ENCODE results near the gene SLC27A6. TPM values are rescaled to one million over a fixed set of nuclear protein-coding genes. Genes with fewer than 3 reads are reported as not detected.
"Not testable (repeated sequence)": the region's sequence is repeated elsewhere in the genome, so short reads cannot be mapped to it uniquely, and the experiment has no call there.

SLC27A6 gene
- total RNA-seq, result not detected in 2 replicates

DNA sequence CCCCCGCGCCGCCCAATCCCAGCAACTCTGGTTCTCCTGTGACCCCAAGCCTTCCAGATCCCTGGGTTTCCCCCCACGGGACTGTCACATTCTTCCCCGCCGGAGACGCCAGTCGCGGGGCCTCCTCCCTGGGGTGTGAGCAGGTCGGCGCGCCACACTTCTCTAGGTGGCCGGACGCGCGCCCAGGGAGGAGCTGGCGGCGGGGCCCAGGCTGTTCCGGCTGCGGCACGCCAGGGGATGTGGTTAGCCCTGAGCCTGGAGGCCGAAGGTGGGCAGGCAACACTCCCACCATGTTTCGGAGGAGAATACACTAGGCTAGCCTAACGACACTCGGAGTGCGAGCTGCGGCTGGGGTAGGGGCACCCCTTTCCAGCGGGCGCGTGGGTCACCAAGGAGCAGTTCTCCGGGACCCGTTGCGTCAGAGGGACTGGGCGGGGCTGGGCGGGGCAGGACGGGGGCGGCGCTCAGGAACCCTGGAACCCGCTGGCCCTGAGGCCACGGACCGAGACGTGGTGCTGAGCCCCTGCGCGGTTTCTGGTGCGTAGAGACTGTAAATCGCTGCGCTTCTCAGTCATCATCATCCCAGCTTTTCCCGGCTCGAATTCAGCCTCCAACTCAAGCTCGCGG, at the start of gene SLC27A6:
Gene SLC27A6 (plus strand): TSS at position 478 of the 627 bp plus-strand sequence. CDS start 650 bp downstream, outside the sequence.
- DNase-seq (ENCODE audit: low read depth, low spot score), result no peak

DNA sequence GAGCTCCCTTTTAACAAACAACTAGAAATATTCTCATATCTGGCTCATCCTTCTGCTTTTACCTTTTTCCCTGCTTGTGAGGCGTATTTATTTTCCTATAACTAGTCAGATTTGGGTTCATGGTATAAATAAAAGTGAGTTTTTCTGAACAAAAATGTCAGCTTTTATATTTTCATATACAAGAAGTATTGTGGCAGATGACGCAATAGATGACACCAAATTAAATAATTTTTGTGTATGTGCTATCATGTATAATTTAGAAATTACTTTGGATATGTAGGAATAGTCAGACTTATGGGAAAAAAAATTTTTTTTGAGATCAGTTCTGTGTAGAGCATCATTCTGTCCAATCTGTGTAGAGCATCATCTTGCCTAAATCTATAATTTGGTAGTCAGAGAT, 45.7 kb upstream of the SLC27A6 start:
- no peak for DNase-seq (ENCODE audit: low read depth, low spot score)

GRCh38 chr5:128920345-128921215, 44.7 kb upstream of the SLC27A6 start:
- DNase-seq (ENCODE audit: low read depth, low spot score), result peak; percentile 27

- DNase-seq (ENCODE audit: low read depth, low spot score), result no peak
Observed at GRCh38 chr5:128924299-128924698, 41.0 kb upstream of the SLC27A6 start.

DNA sequence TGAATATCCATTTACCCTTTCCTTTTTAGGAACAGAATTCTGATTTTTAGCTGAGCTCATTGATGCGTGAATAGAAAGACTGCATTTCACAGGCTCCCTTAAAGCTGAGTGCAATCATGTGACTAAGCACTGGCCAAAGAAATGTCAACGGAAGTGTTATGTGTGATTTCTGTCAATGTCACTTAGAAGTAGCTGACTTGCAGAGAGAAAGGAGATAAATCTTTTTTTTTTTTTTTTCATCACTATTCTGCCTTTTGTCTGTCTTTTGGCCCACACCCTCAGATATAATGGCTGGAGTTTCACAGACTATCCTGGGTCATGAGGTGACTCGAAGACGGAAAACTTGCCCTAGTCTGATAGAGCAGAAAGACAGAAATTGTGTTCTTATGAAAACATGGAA, 39.3 kb upstream of the SLC27A6 start:
- DNase-seq (ENCODE audit: low read depth, low spot score), result no peak

- DNase-seq (ENCODE audit: low read depth, low spot score), result no peak
Observed at GRCh38 chr5:128927644-128928043, 37.6 kb upstream of the SLC27A6 start.

GRCh38 chr5:128932232-128932631, 33.1 kb upstream of the SLC27A6 start:
- not testable (repeated sequence) for DNase-seq (ENCODE audit: low read depth, low spot score)

DNA sequence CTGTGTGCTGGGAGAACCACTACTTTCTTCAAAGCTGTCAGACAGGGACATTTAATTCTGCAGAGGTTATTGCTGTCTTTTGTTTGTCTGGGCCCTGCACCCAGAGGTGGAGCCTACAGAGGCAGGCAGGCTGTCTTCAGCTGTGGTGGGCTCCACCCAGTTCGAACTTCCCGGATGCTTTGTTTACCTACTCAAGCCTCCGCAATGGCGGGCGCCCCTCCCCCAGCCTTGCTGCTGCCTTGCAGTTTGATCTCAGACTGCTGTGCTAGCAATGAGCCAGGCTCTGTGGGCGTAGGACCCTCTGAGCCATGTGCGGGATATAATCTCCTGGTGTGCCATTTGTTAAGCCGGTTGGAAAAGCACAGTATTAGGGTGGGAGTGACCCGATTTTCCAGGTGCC, 22.2 kb upstream of the SLC27A6 start:
- not testable (repeated sequence) for DNase-seq (ENCODE audit: low read depth, low spot score)

DNA sequence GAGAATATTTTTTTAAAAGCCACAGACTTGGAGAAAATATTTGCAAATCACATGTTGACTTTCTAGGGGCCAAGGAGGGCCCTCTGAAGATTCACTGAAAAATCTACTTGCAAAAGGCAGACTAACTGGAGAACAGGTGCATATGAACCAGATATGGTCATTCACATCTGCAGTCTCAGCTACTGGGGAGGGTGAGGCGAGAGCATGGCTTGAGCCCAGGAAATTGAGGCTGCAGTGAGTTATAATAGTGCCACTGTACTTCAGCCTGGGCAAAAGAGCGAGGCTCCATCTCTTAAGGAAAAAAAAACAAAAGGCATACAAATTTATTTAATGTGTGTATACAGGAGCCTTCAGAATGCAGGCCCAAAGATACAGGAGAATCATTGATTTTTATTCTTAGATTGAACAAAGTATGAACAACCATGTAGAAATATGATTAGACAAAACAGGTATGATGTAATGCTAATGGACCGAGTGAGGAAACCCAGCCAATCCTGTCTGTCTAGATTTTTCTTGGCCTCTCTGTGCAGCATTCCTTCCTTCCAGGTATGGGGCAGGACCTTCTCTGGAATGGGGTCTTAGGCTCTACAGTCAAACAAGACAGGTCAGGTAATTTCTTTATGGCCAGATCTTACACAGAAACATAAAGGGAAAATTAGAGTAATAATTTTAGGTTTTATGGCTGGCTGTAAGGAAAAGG, 15.3 kb upstream of the SLC27A6 start:
- DNase-seq (ENCODE audit: low read depth, low spot score), result no peak

DNA sequence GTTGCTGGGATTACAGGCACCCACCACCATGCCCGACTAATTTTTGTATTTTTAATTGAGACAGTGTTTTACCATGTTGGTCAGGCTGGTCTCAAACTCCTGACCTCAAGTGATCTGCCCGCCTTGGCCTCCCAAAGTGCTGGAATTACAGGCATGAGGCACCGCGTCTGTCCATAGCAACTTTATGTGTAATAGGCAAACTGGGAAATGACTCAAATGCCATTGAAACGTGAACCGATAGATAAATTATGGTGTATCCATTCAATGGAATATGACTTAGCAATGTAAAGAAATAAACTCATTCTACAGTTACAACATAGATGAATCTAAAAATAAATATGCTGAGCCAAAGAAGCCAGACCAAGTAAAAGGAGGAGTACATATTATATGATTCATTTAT, 14.0 kb upstream of the SLC27A6 start:
- DNase-seq (ENCODE audit: low read depth, low spot score), result not testable (repeated sequence)

DNA sequence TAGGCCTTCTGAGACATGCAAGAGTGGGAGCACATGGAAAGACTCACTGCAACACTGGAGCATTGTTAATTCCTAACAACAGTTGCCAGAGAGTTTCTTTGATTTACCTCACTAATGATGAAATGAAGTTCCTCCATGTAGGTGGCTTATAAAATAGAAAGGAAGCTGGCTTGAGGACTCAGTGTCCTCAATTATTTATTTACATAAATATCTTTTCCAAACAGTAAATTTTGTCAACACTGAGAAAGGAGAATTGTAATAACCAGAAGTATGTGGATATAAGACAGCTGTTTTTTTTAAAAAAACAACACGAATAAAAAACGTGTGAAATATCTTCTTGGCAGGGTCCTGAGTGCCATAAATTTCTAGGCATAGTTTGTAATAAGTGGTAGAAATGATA, 9.1 kb upstream of the SLC27A6 start:
- DNase-seq (ENCODE audit: low read depth, low spot score), result no peak

DNA sequence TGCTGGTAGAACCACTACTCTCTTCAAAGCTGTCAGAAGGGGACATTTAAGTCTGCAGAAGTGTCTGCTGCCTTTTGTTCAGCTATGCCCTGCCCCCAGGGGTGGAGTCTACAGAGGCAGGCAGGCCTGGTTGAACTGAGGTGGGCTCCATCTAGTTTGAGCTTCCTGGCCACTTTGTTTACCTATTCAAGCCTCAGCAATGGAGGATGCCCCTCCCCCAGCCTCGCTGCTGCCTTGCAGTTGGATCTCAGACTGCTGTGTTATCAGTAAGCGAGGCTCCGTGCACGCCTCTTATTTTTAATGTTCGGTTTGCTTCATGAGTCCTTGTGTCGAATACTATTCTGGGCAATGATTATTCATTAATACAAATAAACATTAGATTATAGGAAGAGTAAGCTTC, 3.1 kb upstream of the SLC27A6 start:
- no peak for DNase-seq (ENCODE audit: low read depth, low spot score)

- no peak for DNase-seq (ENCODE audit: low read depth, low spot score)
Observed at GRCh38 chr5:128965638-128966302, 482 bp downstream of the SLC27A6 start.

DNA sequence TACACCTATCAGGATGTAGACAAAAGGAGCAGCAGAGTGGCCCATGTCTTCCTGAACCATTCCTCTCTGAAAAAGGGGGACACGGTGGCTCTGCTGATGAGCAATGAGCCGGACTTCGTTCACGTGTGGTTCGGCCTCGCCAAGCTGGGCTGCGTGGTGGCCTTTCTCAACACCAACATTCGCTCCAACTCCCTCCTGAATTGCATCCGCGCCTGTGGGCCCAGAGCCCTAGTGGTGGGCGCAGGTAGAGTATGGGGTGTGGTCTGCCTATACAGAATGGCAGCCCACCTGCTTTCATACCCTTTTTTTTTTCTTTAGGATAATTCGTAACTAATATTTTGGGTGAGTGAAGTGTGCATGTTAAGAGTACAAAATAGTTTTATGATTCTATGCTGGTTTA, 1.1 kb downstream of the SLC27A6 start:
- DNase-seq (ENCODE audit: low read depth, low spot score), result no peak

DNA sequence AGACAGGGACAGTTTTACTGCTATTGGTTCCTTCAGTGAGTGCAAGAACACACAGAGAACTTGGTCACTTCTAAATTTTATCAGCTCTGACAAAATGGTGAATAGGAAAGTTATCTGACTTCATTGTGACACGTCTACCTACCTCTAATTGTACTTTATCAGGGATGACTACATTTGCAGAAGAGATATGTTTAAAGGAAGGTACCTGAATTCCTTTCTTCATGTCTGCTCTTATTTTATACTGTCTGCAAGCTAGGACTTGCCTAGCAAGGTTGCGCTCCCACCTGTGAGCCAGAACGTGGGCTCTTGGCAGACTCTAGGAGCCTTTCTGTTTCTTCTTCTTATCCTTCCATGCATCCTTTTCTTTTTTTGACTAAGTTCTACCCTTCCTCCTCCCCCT, 1.6 kb downstream of the SLC27A6 start:
- DNase-seq (ENCODE audit: low read depth, low spot score), result no peak

DNA sequence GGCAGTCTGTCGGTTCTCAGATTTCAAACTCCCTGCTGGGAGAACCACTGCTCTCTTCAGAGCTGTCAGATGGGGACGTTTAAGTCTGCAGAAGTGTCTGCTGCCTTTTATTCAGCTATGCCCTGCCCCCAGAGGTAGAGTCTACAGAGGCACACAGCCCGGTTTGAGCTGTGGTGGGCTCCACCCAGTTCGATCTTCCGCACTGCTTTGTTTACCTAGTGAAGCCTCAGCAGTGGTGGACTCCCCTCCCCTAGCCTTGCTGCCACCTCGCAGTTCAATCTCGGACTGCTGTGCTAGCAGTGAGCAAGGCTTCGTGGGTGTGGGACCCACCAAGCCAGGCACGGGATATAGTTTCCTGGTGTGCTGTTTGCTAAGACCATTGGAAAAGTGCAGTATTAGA, 8.0 kb downstream of the SLC27A6 start:
- DNase-seq (ENCODE audit: low read depth, low spot score), result no peak

- no peak for DNase-seq (ENCODE audit: low read depth, low spot score)
Observed at GRCh38 chr5:128974567-128974966, 9.3 kb downstream of the SLC27A6 start.

DNA sequence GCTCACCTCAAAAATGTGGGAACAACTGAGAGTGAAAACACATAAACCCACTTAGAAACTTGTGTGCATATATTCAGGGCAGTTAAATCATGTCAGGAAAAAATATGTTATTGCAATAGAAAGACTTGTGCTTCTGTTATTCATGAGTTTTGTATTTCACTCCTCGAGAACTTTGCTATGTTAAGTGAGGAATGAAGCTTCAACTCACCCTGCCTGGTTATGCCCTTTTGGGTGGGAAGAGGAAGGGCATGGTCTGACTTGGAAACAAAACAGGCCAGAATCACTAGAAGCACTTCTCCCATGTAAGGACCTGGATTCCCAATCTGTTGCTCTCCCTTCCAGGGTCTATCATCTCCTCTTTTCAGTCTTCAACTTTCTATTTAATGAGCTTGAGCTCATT, 14.5 kb downstream of the SLC27A6 start:
- no peak for DNase-seq (ENCODE audit: low read depth, low spot score)

GRCh38 chr5:128980917-128981316, 15.6 kb downstream of the SLC27A6 start:
- no peak for DNase-seq (ENCODE audit: low read depth, low spot score)

GRCh38 chr5:128984480-128984879, 19.2 kb downstream of the SLC27A6 start:
- DNase-seq (ENCODE audit: low read depth, low spot score), result no peak

GRCh38 chr5:128988476-128988875, 23.2 kb downstream of the SLC27A6 start:
- no peak for DNase-seq (ENCODE audit: low read depth, low spot score)
